ENCODE results near the gene TOP3B.

Gene TOP3B

GRCh38 chr22:21923163-21923561, 59.4 kb downstream of the TOP3B start:
- Histone ChIP-seq H3K4me1 (ENCODE audit: insufficient read depth, low read length) (no peaks in the 10 kb centered on the region), H3K4me3 (ENCODE audit: low read length) (no peak overlapping the region), H3K27me3 (ENCODE audit: insufficient read depth, low read length) (no peaks in the 10 kb centered on the region), H3K9me3 (ENCODE audit: low read length) (no peaks in the 10 kb centered on the region), H3K36me3 (ENCODE audit: insufficient read depth, low read length) (peaks cover 6% of the 10 kb centered on the region), H2AFZ (ENCODE audit: low read depth, low read length) (no peak overlapping the region)

DNA sequence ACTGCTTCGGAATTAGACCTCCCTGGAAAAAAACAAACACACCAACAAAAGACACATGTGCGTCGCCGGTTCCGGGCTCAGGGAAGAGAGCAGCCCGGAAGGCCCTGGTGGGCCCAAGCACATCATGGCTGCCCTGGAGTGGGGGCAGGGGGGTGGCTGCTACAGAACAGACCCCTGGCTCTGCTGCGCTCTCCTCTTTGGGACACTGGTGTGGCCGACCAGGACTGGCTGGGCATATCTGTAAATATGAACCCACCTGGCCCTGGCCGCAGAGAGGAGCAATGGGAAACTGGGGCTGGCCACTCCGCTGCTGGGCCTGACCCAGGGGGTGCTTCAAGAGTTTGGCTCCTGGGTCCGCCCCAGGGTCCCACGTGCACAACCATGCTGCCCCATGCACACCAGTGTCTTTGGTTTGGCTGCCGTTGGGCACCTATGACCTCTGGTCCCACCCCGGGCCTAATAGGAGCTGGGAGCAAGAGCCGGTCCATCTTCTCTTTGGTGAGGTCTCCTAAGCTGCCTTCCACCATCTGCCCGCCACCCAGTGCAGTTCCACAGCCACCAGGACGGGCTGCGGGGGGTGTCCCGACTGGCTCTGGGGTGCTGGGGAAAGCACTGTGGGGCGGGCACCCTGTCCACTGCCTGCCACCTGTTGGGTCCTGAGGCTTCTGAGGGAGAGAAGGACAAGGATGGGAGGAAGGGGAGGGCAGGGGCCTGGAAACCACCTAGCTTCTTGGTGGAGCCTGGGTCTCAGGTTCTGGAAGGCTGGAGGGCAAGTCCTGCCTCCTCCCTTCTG, 60.0 kb downstream of the TOP3B start:
- no peaks in the 10 kb centered on the region for H3K4me1 ChIP-seq (ENCODE audit: insufficient read depth, low read length)
- no peaks in the 10 kb centered on the region for H3K27me3 ChIP-seq (ENCODE audit: insufficient read depth, low read length)
- no peak overlapping the region for H2AFZ ChIP-seq (ENCODE audit: low read depth, low read length)
- H3K4me3 ChIP-seq (ENCODE audit: low read length) = no peak overlapping the region
- H3K9me3 ChIP-seq (ENCODE audit: low read length) = no peaks in the 10 kb centered on the region
- H3K36me3 ChIP-seq (ENCODE audit: insufficient read depth, low read length) = peaks cover 3% of the 10 kb centered on the region

DNA sequence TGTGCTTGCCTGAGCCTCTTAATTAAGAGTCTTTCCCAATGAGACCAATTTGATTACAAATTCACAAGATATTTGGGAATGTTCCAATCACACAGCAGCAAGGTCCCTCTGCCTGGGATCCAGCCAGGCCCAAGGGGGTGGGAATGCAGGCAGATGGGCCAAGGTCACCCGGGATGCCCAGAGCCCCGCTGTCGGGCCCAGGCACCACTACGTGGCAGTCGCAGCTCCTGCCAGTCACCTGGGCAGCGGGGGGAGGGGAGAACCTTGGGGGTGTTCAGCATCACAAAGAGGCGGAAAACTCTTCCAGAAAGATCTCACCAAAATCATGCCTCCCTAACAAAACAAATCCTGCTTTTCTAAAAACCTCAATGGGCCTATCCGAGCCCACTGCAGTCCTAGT, 60.9 kb downstream of the TOP3B start:
- Histone ChIP-seq H3K27me3 (ENCODE audit: insufficient read depth, low read length) (no peaks in the 10 kb centered on the region), H3K4me1 (ENCODE audit: insufficient read depth, low read length) (no peaks in the 10 kb centered on the region), H3K4me3 (ENCODE audit: low read length) (no peak overlapping the region)

DNA sequence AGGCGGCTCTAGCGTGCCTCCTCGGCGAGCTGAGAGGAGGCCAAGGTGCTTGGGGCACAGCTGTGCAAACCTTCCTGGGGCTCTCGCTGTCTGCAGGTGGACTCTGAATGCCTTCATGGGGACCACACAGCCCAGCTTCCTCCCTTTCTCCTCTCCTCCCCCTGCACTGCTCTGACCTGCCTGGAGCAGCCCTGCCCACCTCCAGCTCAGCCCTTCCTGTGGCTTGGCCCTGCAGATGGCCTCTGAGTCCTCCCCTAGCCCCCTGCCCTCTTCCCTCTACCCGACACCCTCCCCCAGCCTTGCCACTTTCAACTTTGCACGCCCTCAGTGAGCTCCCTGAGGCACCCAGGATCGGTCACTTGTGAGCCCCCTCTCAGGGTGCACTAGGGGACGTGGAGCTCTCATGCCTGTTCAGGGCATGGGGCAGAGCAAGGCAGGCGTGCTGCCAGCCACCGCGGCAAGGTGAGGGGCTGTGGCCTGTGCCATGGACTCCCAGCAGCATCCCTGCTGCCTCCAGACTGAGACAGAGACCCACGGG, 61.3 kb downstream of the TOP3B start:
- no peaks in the 10 kb centered on the region for H3K9me3 ChIP-seq (ENCODE audit: low read length)
- peaks cover 3% of the 10 kb centered on the region for H3K36me3 ChIP-seq (ENCODE audit: insufficient read depth, low read length)
- no peak overlapping the region for H3K4me3 ChIP-seq (ENCODE audit: low read length)
- H3K27me3 ChIP-seq (ENCODE audit: insufficient read depth, low read length) = no peaks in the 10 kb centered on the region
- no peaks in the 10 kb centered on the region for H3K4me1 ChIP-seq (ENCODE audit: insufficient read depth, low read length)
- H2AFZ ChIP-seq (ENCODE audit: low read depth, low read length) = no peak overlapping the region

More for the DNA sequence above, 60.9 kb downstream of the TOP3B start:
- Histone ChIP-seq H3K9me3 (ENCODE audit: low read length) (no peaks in the 10 kb centered on the region), H3K36me3 (ENCODE audit: insufficient read depth, low read length) (peaks cover 3% of the 10 kb centered on the region), H2AFZ (ENCODE audit: low read depth, low read length) (no peak overlapping the region)

- no peaks in the 10 kb centered on the region for H3K9me3 ChIP-seq (ENCODE audit: low read length)
- H3K36me3 ChIP-seq (ENCODE audit: insufficient read depth, low read length) = peaks cover 3% of the 10 kb centered on the region
- H2AFZ ChIP-seq (ENCODE audit: low read depth, low read length) = no peak overlapping the region
- H3K4me3 ChIP-seq (ENCODE audit: low read length) = no peak overlapping the region
- H3K4me1 ChIP-seq (ENCODE audit: insufficient read depth, low read length) = no peaks in the 10 kb centered on the region
- no peaks in the 10 kb centered on the region for H3K27me3 ChIP-seq (ENCODE audit: insufficient read depth, low read length)
Observed at GRCh38 chr22:21920341-21921183, 62.0 kb downstream of the TOP3B start.

GRCh38 chr22:21919526-21920307, 62.9 kb downstream of the TOP3B start:
- Histone ChIP-seq H3K4me1 (ENCODE audit: insufficient read depth, low read length) (no peaks in the 10 kb centered on the region), H3K36me3 (ENCODE audit: insufficient read depth, low read length) (no peaks in the 10 kb centered on the region), H3K9me3 (ENCODE audit: low read length) (no peaks in the 10 kb centered on the region), H3K4me3 (ENCODE audit: low read length) (no peak overlapping the region), H3K27me3 (ENCODE audit: insufficient read depth, low read length) (no peaks in the 10 kb centered on the region), H2AFZ (ENCODE audit: low read depth, low read length) (no peak overlapping the region)

GRCh38 chr22:21918466-21919185, 64.0 kb downstream of the TOP3B start:
- Histone ChIP-seq H3K36me3 (ENCODE audit: insufficient read depth, low read length) (no peaks in the 10 kb centered on the region), H3K9me3 (ENCODE audit: low read length) (no peaks in the 10 kb centered on the region), H2AFZ (ENCODE audit: low read depth, low read length) (no peak overlapping the region), H3K4me1 (ENCODE audit: insufficient read depth, low read length) (no peaks in the 10 kb centered on the region), H3K4me3 (ENCODE audit: low read length) (no peak overlapping the region), H3K27me3 (ENCODE audit: insufficient read depth, low read length) (no peaks in the 10 kb centered on the region)

GRCh38 chr22:21917959-21918261, 64.7 kb downstream of the TOP3B start:
- Histone ChIP-seq H3K9me3 (ENCODE audit: low read length) (no peaks in the 10 kb centered on the region), H2AFZ (ENCODE audit: low read depth, low read length) (no peak overlapping the region), H3K36me3 (ENCODE audit: insufficient read depth, low read length) (no peaks in the 10 kb centered on the region), H3K4me1 (ENCODE audit: insufficient read depth, low read length) (no peaks in the 10 kb centered on the region), H3K27me3 (ENCODE audit: insufficient read depth, low read length) (no peaks in the 10 kb centered on the region), H3K4me3 (ENCODE audit: low read length) (no peak overlapping the region)

DNA sequence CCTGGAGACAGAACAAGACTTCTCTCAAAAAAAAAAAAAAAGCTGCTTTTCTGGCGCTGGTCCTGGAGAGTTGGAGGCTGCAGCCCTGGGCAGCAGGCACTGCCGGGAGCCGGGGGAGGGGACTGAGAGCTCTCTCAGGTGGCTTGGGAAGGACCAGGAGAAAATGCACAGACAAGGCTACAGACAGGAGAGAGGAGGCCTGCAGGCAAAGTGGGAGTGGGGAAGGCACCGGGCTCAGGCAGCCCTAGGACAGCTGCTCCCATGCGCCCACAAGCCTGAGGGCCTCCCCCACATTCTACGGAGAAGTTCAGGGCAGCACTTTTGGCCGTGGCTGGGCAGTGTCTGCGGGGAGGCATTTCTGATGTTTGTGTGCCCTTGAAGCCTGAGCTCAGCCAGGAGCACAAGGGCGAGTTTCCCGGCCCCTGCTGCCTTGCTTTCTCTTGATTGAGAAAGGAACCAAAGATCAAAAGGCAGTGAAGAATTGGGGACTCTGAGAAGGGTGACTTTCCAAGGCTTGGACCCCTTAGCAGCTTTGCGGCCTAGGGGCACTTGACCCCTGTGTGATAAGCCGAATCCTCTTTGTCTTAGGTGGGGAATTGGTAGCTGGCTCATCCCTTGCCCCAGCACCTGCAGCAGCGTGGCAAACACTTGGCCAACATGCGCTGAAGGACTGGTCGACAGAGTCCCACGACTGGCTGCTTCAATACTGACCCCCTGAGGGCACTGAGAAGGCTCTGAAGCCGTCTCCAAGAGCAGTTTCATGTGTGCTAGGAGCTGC, 65.2 kb downstream of the TOP3B start:
- Histone ChIP-seq H2AFZ (ENCODE audit: low read depth, low read length) (no peak overlapping the region), H3K4me3 (ENCODE audit: low read length) (no peak overlapping the region), H3K4me1 (ENCODE audit: insufficient read depth, low read length) (no peaks in the 10 kb centered on the region), H3K27me3 (ENCODE audit: insufficient read depth, low read length) (no peaks in the 10 kb centered on the region), H3K9me3 (ENCODE audit: low read length) (no peaks in the 10 kb centered on the region), H3K36me3 (ENCODE audit: insufficient read depth, low read length) (no peaks in the 10 kb centered on the region)

- H3K4me1 ChIP-seq (ENCODE audit: insufficient read depth, low read length) = no peaks in the 10 kb centered on the region
- no peaks in the 10 kb centered on the region for H3K36me3 ChIP-seq (ENCODE audit: insufficient read depth, low read length)
- H3K9me3 ChIP-seq (ENCODE audit: low read length) = no peaks in the 10 kb centered on the region
- no peaks in the 10 kb centered on the region for H3K27me3 ChIP-seq (ENCODE audit: insufficient read depth, low read length)
- H2AFZ ChIP-seq (ENCODE audit: low read depth, low read length) = no peak overlapping the region
- H3K4me3 ChIP-seq (ENCODE audit: low read length) = no peak overlapping the region
Observed at GRCh38 chr22:21916309-21916918, 66.2 kb downstream of the TOP3B start.

GRCh38 chr22:21915624-21916308, 66.8 kb downstream of the TOP3B start:
- Histone ChIP-seq H3K9me3 (ENCODE audit: low read length) (no peaks in the 10 kb centered on the region), H3K27me3 (ENCODE audit: insufficient read depth, low read length) (no peaks in the 10 kb centered on the region), H3K4me3 (ENCODE audit: low read length) (no peak overlapping the region), H2AFZ (ENCODE audit: low read depth, low read length) (no peak overlapping the region), H3K4me1 (ENCODE audit: insufficient read depth, low read length) (no peaks in the 10 kb centered on the region), H3K36me3 (ENCODE audit: insufficient read depth, low read length) (no peaks in the 10 kb centered on the region)
